Activated CD4-positive, alpha-beta memory T cell treated with anti-CD3 and anti-CD28 coated beads for 36 hours (primary cell): ENCODE results near the gene B3GAT1. TPM values are rescaled to one million over a fixed set of nuclear protein-coding genes. Genes with fewer than 3 reads are reported as not detected.

ENCODE experiments used
- CTCF ChIA-PET: fragments of 350-600 bp; sonication (Branson Sonifier 250); formaldehyde crosslinking; loops from one replicate; lab custom pipeline; 2021; ENCODE audit warnings: antibody characterized with exemption, inconsistent platforms; lab: Charles Lee
- POLR2A ChIA-PET: fragments of 350-600 bp; sonication (Branson Sonifier 250); formaldehyde crosslinking; loops from one replicate; lab custom pipeline; 2021; ENCODE audit warnings: antibody characterized with exemption; lab: Charles Lee
- DNase-seq: peaks from one replicate; pipeline ENCODE4 v3.0.0-alpha.2; 2020
- H3K27ac Mint-ChIP-seq: one replicate; pipeline ENCODE4 v1.8.0; 2021; ENCODE audit warnings: mixed read lengths
- H3K27me3 Mint-ChIP-seq: one replicate; pipeline ENCODE4 v1.8.0; 2021; ENCODE audit warnings: mixed read lengths
- H3K36me3 Mint-ChIP-seq: one replicate; pipeline ENCODE4 v1.8.0; 2021; ENCODE audit warnings: mixed read lengths
- H3K4me1 Mint-ChIP-seq: one replicate; pipeline ENCODE4 v1.8.0; 2021; ENCODE audit warnings: low read depth, mixed read lengths
- H3K4me3 Mint-ChIP-seq: one replicate; pipeline ENCODE4 v1.8.0; 2021; ENCODE audit warnings: mild to moderate bottlenecking, mixed read lengths
- H3K9me3 Mint-ChIP-seq: one replicate; pipeline ENCODE4 v1.8.0; 2021; ENCODE audit warnings: mixed read lengths
- intact Hi-C: fragments of 100-400 bp; cut with micrococcal nuclease; formaldehyde crosslinking; loops from one replicate; pipeline ENCODE4 v1.15.1; 2023
- total RNA-seq, 2 experiments: library from RNA; stranded (reverse); gene quantifications; one replicate each; pipeline ENCODE4 v1.2.3, GENCODE V29; 2021

Gene B3GAT1
- total RNA-seq, 2 experiments from 2014 or later = 0.22 to 0.24 TPM

DNA sequence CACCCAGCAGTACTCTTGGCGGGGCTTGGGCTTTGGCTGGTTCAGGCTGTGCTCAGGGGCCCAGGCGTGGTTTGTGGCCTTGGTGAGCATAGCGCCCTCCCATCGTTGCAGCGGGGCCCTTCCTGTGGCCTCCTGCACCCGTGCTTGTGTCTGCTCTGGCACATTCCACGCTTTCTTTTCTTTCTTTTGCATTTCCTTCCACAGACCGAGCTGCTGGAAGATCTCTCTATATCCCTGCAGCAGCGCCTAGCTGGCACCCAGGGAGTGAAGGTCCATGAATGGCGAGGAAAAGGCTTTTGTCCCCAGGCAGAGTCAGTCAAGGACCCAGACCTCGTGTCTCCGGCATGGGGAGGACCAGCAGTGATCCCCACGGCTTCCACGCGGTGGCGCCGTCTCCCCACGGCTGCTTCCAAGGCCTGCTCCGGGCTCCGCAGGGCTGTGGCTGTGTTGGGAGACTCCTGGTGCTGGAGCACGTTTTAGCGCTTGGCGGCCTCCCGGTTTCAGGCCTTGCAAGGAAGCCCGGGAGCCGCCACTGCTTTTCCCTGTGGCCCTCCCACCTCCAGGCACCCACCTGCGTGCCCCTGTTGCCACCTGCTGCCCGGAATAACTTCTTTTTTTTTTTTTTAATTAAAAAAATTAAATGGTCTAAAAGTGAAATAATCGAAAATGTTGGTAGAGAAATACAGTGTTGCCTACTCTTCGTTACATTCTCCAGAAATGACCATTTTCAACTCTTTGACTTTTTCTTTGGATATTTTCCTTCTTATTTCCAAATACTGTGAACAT lies 51.8 kb downstream of the B3GAT1 start:
- DNase-seq = peak; percentile 86
- Mint-ChIP-seq H3K4me1 (peaks cover 11% of the 10 kb centered on the region), H3K27me3 (peaks cover 1% of the 10 kb centered on the region), H3K9me3 (no peaks in the 10 kb centered on the region), H3K36me3 (no peaks in the 10 kb centered on the region), H3K27ac (no peak overlapping the region), H3K4me3 (no peak overlapping the region)
- POLR2A ChIA-PET = no interaction called here
- intact Hi-C loops = no loop called here
- CTCF ChIA-PET = interaction anchor here (1.0 to 1.1 kb wide), 2 partner anchors 25 to 27 kb away, joined by 3 read pairs; no protein-coding TSS in a partner anchor

DNA sequence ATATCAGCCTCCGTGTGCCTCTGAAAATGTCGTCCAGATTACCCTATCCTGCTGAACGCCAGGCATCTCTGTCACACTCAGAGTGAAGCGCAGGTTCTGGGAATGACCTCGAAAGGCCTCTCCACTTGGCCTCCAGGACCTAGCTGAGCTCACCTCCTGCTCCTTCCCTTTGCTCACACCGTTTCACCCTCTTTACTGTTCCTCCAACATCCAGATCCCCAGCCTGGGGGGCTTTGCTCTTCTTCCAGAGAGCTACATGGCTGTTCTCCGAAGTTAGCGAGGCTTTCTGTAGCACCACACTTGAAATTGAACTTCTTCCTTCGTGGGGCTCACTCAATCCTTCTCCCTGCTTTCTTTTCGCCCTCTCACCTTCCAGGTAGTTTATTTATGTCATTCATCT lies 52.4 kb downstream of the B3GAT1 start:
- Mint-ChIP-seq H3K4me1 (peaks cover 11% of the 10 kb centered on the region), H3K4me3 (no peak overlapping the region), H3K27ac (no peak overlapping the region), H3K27me3 (peaks cover 1% of the 10 kb centered on the region), H3K9me3 (no peaks in the 10 kb centered on the region), H3K36me3 (no peaks in the 10 kb centered on the region)
- DNase-seq = no peak
- intact Hi-C loops = no loop called here
- ChIA-PET POLR2A (no interaction called here), CTCF (interaction anchor here (1.0 to 1.1 kb wide), 2 partner anchors 24 to 27 kb away, joined by 3 read pairs; no protein-coding TSS in a partner anchor)

DNA sequence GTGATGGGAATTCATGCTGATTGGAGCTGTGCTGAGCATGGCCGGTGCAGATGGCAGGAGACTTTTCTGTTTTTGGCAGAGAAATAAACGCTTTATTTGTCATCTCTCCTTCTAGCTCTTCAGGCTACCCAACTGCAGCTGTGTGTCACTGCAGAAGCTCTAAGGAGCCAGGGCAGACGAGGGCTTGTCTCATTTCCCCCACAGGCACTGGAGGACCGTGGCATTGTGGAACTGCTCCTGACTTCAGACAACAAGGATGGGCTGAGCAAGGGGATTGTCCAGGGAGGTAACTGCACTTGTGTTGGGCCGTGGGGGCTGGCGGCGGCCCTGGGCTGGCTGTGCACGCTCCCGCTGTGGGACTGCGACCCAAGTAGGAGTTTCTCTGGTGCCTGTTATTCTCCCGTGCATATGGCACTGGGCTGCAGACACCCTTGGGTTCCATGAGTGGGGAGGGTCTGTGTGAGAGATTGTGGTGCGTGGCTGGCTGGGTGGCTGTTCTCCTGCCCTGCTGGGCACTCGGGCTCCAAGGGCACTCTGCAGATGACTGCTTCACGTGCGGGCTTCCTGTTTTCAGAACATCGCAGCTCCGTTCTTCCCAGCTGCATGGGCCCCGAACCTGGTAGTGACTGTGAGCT lies 53.1 kb downstream of the B3GAT1 start:
- intact Hi-C loops = no loop called here
- H3K27me3 Mint-ChIP-seq = peaks cover 1% of the 10 kb centered on the region
- no peaks in the 10 kb centered on the region for H3K36me3 Mint-ChIP-seq
- DNase-seq = no peak
- CTCF ChIA-PET = interaction anchor here (1.1 kb wide), 1 partner anchor 28 kb away, joined by 3 read pairs; no protein-coding TSS in a partner anchor
- H3K27ac Mint-ChIP-seq = no peak overlapping the region
- peaks cover 11% of the 10 kb centered on the region for H3K4me1 Mint-ChIP-seq
- H3K9me3 Mint-ChIP-seq = no peaks in the 10 kb centered on the region
- POLR2A ChIA-PET = no interaction called here
- no peak overlapping the region for H3K4me3 Mint-ChIP-seq

DNA sequence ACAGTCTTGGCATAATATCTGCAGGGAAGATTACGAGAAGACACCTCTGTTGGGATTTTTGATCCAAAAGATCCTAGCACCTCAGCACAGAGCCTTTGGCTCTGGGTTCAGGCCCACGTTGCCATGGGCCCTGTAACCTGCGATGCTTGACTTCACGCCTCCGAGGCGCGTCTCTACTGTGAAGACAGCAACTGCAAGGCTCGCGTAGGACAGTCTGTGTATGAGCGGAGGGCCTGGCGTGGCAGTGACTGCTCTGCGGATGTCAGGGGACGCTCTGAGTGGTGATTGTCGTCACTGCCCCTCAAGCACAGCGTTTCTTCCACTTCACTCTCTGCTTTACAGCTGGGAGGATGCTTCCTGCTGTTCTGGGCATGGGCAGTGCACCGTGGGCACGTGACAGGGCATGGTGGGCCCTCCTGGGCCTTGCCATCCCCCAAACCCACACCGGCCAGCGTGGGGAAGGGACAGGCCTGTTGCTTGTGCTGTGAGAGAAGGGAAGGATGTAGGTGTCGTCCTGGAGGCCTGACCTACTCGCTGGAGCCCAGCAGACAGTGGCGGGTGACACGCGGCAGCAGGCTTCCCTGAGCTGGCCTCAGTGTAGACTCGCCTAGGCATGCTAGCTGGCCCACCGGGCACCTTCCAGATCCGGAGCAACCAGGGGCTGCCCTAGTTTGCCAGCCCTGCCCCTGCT lies 53.7 kb downstream of the B3GAT1 start:
- Mint-ChIP-seq H3K4me3 (no peak overlapping the region), H3K27ac (no peak overlapping the region), H3K27me3 (peaks cover 1% of the 10 kb centered on the region), H3K4me1 (peaks cover 11% of the 10 kb centered on the region), H3K36me3 (peaks cover under 1% of the 10 kb centered on the region), H3K9me3 (no peaks in the 10 kb centered on the region)
- intact Hi-C loops = no loop called here
- ChIA-PET POLR2A (no interaction called here), CTCF (no interaction called here)
- no peak for DNase-seq

DNA sequence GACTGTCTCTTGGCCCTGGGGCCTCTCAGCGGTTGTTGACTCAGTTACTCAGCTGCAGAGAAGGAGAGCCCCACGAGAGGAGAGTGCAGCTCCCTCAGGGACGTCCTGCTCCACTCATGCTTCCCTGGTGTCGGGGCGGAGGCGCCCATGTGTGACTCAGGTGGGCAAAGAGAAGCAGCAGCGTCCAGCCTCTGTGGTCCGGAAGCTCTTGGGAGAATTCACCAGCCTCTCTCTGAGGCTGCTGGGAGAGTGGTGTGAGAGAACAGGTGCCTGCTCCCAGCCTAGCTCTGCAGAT lies 54.5 kb downstream of the B3GAT1 start:
- intact Hi-C loops = no loop called here
- POLR2A ChIA-PET = no interaction called here
- no peak overlapping the region for H3K4me3 Mint-ChIP-seq

DNA sequence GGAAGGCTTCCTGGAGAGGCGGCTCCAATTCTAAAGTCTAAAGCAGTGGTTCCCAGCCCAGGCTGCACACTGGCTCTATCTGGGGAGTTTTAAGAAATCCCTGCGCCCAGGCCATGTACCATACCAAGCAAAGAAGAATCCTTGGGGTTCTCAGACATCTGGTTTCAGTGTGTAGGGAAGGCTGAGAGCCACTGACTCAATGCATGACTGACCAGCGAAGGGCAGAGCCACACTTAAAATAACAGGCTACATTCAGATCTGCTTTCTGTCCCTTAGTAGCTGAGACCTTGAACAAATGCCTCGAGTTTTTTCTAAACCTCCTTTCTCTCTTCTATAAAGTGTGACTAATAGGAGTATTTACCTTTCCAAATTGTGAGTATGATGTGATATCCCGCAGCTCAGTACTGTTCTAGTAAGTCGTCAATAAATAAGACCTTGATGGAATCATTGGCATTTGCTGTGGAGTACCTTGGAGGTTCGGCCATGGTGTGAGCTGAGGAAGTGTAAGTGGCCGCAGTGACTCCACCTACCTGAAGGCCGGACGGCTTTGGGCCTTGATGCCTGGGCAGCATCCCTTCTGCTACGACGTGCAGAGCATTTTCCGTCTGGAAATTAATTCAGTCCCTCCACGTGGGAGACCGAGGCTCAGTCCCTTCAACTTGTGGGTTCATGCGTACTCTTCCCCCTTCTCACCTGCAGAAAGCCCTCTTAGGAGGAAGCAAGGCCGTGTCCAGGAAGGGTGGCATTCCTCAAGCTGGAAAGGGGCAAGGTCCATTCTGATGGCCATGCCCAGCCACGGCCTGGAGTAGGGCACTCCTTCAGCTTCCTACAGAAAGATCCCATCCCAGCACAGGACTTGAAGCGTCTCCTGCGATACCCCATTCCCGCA lies 55.1 kb downstream of the B3GAT1 start:
- Mint-ChIP-seq H3K4me1 (peaks cover 9% of the 10 kb centered on the region), H3K27me3 (peaks cover 1% of the 10 kb centered on the region), H3K27ac (no peak overlapping the region), H3K36me3 (peaks cover 2% of the 10 kb centered on the region), H3K9me3 (no peaks in the 10 kb centered on the region), H3K4me3 (no peak overlapping the region)
- POLR2A ChIA-PET = no interaction called here
- intact Hi-C loops = no loop called here
- no peak for DNase-seq
- CTCF ChIA-PET = no interaction called here

More for the DNA sequence above, 54.5 kb downstream of the B3GAT1 start:
- peaks cover 11% of the 10 kb centered on the region for H3K4me1 Mint-ChIP-seq
- H3K27me3 Mint-ChIP-seq = peaks cover 1% of the 10 kb centered on the region
- peaks cover 2% of the 10 kb centered on the region for H3K36me3 Mint-ChIP-seq
- CTCF ChIA-PET = no interaction called here
- H3K9me3 Mint-ChIP-seq = no peaks in the 10 kb centered on the region
- DNase-seq = no peak
- H3K27ac Mint-ChIP-seq = no peak overlapping the region

GRCh38 chr11:134355656-134356055 lies 56.4 kb downstream of the B3GAT1 start:
- H3K36me3 Mint-ChIP-seq = peaks cover 2% of the 10 kb centered on the region
- CTCF ChIA-PET = no interaction called here
- H3K4me1 Mint-ChIP-seq = peaks cover 7% of the 10 kb centered on the region
- no peak for DNase-seq
- no peak overlapping the region for H3K27ac Mint-ChIP-seq
- H3K9me3 Mint-ChIP-seq = no peaks in the 10 kb centered on the region
- intact Hi-C loops = no loop called here
- H3K4me3 Mint-ChIP-seq = no peak overlapping the region
- POLR2A ChIA-PET = no interaction called here
- H3K27me3 Mint-ChIP-seq = no peaks in the 10 kb centered on the region

GRCh38 chr11:134355136-134355535 lies 56.9 kb downstream of the B3GAT1 start:
- POLR2A ChIA-PET = no interaction called here
- intact Hi-C loops = no loop called here

DNA sequence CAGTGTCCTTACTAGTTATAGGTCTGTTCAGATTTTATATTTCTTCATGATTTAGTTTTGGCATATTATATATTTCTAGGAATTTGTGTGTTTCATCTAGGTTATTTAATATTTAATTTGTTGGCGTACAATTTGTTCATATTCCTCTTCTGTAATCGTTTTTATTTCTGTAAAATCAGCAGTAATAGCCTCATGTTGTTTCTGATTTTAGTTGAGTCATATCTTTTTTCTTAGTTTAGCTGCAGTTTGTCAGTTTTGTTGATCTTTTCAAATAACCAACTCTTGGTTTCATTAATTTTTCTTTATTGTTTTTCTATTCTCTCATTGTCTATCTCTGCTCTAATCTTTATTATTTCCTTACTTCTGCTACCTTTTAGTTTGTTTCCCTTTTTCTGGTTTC lies 59.9 kb downstream of the B3GAT1 start:
- Mint-ChIP-seq H3K27me3 (no peaks in the 10 kb centered on the region), H3K27ac (no peak overlapping the region), H3K9me3 (no peaks in the 10 kb centered on the region), H3K36me3 (peaks cover 2% of the 10 kb centered on the region), H3K4me1 (peaks cover 16% of the 10 kb centered on the region), H3K4me3 (no peak overlapping the region)
- intact Hi-C loops = no loop called here
- no peak for DNase-seq
- POLR2A ChIA-PET = no interaction called here
- CTCF ChIA-PET = no interaction called here

More at GRCh38 chr11:134355136-134355535, 56.9 kb downstream of the B3GAT1 start:
- Mint-ChIP-seq H3K4me3 (no peak overlapping the region), H3K36me3 (peaks cover 2% of the 10 kb centered on the region), H3K27me3 (no peaks in the 10 kb centered on the region), H3K4me1 (peaks cover 8% of the 10 kb centered on the region), H3K27ac (no peak overlapping the region), H3K9me3 (no peaks in the 10 kb centered on the region)
- no peak for DNase-seq
- CTCF ChIA-PET = no interaction called here

GRCh38 chr11:134350381-134350780 lies 61.7 kb downstream of the B3GAT1 start:
- Mint-ChIP-seq H3K4me1 (peaks cover 16% of the 10 kb centered on the region), H3K4me3 (no peak overlapping the region), H3K27ac (no peak overlapping the region), H3K36me3 (peaks cover 2% of the 10 kb centered on the region), H3K27me3 (no peaks in the 10 kb centered on the region), H3K9me3 (no peaks in the 10 kb centered on the region)
- DNase-seq = no peak
- ChIA-PET CTCF (interaction anchor here (2.0 kb wide), 1 partner anchor 88 kb away, joined by 4 read pairs; no protein-coding TSS in a partner anchor), POLR2A (no interaction called here)
- intact Hi-C loops = no loop called here

GRCh38 chr11:134349802-134350355 lies 62.2 kb downstream of the B3GAT1 start:
- intact Hi-C loops = no loop called here
- no peak overlapping the region for H3K4me3 Mint-ChIP-seq
- peaks cover 2% of the 10 kb centered on the region for H3K36me3 Mint-ChIP-seq
- H3K27ac Mint-ChIP-seq = no peak overlapping the region
- ChIA-PET POLR2A (no interaction called here), CTCF (interaction anchor here (2.0 kb wide), 1 partner anchor 88 kb away, joined by 4 read pairs; no protein-coding TSS in a partner anchor)
- no peaks in the 10 kb centered on the region for H3K27me3 Mint-ChIP-seq
- no peak for DNase-seq
- H3K9me3 Mint-ChIP-seq = no peaks in the 10 kb centered on the region
- H3K4me1 Mint-ChIP-seq = peaks cover 16% of the 10 kb centered on the region
